ENCODE results near the gene CDK5RAP3.

- TF ChIP-seq GATA2 (IDR thresholded peaks at IDR 0.05; ENCODE audit: low read depth, low read length): no peak
- no peak for TF ChIP-seq GATA3 (IDR thresholded peaks at IDR 0.05; ENCODE audit: low read depth, low read length)
These were observed 43.0 kb upstream of the CDK5RAP3 start for GRCh38 chr17:47927821-47928400.
